A673 (cell line): Measurements from ENCODE around the gene FAM124A. TPM values are rescaled to one million over a fixed set of nuclear protein-coding genes. Genes with fewer than 3 reads are reported as not detected.

Experiments
- BruUV-seq: library from RNA; stranded (reverse); fragments of 400-500 nt; replicated peaks from 2 replicates; lab custom pipeline; 2021; lab: Mats Ljungman, UMichigan
- CTCF ChIA-PET: fragments of 300-600 bp; sonication (Branson Sonifier 250); formaldehyde crosslinking; loops from one replicate; lab custom pipeline; 2022; ENCODE audit warnings: antibody characterized with exemption; lab: Charles Lee
- POLR2A ChIA-PET: fragments of 300-600 bp; sonication (Branson Sonifier 250); formaldehyde crosslinking; loops from one replicate; lab custom pipeline; 2022; ENCODE audit warnings: antibody characterized with exemption; ENCODE audit not compliant: low non-redundant PET; lab: Charles Lee
- DNase-seq: peaks from one replicate; pipeline ENCODE4 v3.0.0-alpha.2; 2015; ENCODE audit warnings: low spot score
- H3K27ac ChIP-seq: fragments of 200-600 bp; sonication (generic); 2 replicates; pipeline ENCODE4 v1.5.1; 2016; ENCODE audit warnings: mixed run types, low read depth, mild to moderate bottlenecking, mixed read lengths, antibody characterized with exemption, low read length; ENCODE audit not compliant: poor library complexity, severe bottlenecking
- H3K27me3 ChIP-seq: fragments of 200-600 bp; sonication (generic); replicated peaks from 2 replicates; pipeline ENCODE4 v1.6.1; 2017; ENCODE audit warnings: mixed run types, low read depth, mild to moderate bottlenecking, mixed read lengths, antibody characterized with exemption, low read length; ENCODE audit not compliant: insufficient read depth, poor library complexity
- H3K36me3 ChIP-seq: fragments of 200-600 bp; sonication (generic); 2 replicates; pipeline ENCODE4 v1.6.1; 2016; ENCODE audit warnings: mixed run types, mild to moderate bottlenecking, mixed read lengths, antibody characterized with exemption, low read length; ENCODE audit not compliant: insufficient read depth, poor library complexity, severe bottlenecking
- H3K4me1 ChIP-seq: fragments of 200-600 bp; sonication (generic); 2 replicates; pipeline ENCODE4 v1.6.1; 2017; ENCODE audit warnings: mixed run types, mild to moderate bottlenecking, mixed read lengths, antibody characterized with exemption, low read length; ENCODE audit not compliant: insufficient read depth, poor library complexity, severe bottlenecking
- H3K4me3 ChIP-seq: fragments of 200-600 bp; sonication (generic); 2 replicates; pipeline ENCODE4 v1.5.1; 2016; ENCODE audit warnings: low read depth, mixed run types, mild to moderate bottlenecking, mixed read lengths, low read length; ENCODE audit not compliant: poor library complexity, severe bottlenecking
- H3K9me3 ChIP-seq: fragments of 200-600 bp; sonication (generic); 2 replicates; pipeline ENCODE4 v1.6.1; 2016; ENCODE audit warnings: mixed run types, low read depth, mild to moderate bottlenecking, mixed read lengths, antibody characterized with exemption, low read length; ENCODE audit not compliant: poor library complexity, severe bottlenecking
- EZH2 ChIP-seq: fragments of 200-600 bp; sonication (generic); IDR thresholded peaks from 2 replicates; pipeline ENCODE4 v1.6.1; 2017; ENCODE audit warnings: borderline replicate concordance, low read depth, mild to moderate bottlenecking, mixed read lengths, antibody characterized with exemption, low read length; ENCODE audit not compliant: poor library complexity, severe bottlenecking
- intact Hi-C: fragments of 100-400 bp; cut with micrococcal nuclease; formaldehyde crosslinking; loops from one replicate; pipeline ENCODE4 v1.10.0; 2022; ENCODE audit not compliant: unreplicated experiment
- total RNA-seq: library from RNA; stranded (reverse); gene quantifications from 2 replicates; pipeline ENCODE4 v1.2.3, GENCODE V29; 2021
- TF ChIP-seq, protein P1 (sequence below): fragments of 300-800, 200-600 bp; sonication (generic); conservative IDR thresholded peaks from 2 replicates; pipeline ENCODE4 v1.5.1; 2017; ENCODE audit warnings: low read depth, mild to moderate bottlenecking, antibody characterized with exemption, low read length, moderate library complexity, mixed read lengths

FAM124A gene
- total RNA-seq, 1 experiment from 2014 or later: 2.1 TPM

DNA sequence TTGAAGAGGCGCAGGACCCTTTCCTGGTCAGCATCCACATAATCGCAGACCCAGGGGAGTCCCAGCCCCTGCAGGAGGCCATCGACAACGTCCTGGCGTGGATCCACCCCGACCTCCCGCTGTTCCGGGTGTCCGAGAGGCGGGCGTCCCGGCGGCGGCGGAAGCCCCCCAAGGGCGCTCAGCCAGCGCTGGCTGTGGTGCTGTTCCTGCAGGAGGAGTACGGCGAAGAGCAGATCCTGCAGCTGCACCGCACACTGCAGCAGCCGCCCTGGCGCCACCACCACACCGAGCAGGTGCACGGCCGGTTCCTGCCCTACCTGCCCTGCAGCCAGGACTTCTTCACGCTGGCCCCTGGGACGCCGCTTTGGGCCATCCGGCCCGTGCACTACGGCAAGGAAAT is 29.3 kb downstream of the FAM124A start:
- Histone ChIP-seq H3K9me3 (no peaks in the 10 kb centered on the region), H3K27me3 (no peaks in the 10 kb centered on the region), H3K27ac (no peak overlapping the region), H3K4me1 (no peaks in the 10 kb centered on the region), H3K4me3 (no peak overlapping the region), H3K36me3 (no peaks in the 10 kb centered on the region)
- CTCF ChIA-PET: no interaction called here
- no TSS peak for BruUV-seq
- POLR2A ChIA-PET: no interaction called here
- intact Hi-C loops: no loop called here
- TF ChIP-seq EZH2: no peak
- TF ChIP-seq, protein P1, sequence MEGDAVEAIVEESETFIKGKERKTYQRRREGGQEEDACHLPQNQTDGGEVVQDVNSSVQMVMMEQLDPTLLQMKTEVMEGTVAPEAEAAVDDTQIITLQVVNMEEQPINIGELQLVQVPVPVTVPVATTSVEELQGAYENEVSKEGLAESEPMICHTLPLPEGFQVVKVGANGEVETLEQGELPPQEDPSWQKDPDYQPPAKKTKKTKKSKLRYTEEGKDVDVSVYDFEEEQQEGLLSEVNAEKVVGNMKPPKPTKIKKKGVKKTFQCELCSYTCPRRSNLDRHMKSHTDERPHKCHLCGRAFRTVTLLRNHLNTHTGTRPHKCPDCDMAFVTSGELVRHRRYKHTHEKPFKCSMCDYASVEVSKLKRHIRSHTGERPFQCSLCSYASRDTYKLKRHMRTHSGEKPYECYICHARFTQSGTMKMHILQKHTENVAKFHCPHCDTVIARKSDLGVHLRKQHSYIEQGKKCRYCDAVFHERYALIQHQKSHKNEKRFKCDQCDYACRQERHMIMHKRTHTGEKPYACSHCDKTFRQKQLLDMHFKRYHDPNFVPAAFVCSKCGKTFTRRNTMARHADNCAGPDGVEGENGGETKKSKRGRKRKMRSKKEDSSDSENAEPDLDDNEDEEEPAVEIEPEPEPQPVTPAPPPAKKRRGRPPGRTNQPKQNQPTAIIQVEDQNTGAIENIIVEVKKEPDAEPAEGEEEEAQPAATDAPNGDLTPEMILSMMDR: no peak
- no peak for DNase-seq

DNA sequence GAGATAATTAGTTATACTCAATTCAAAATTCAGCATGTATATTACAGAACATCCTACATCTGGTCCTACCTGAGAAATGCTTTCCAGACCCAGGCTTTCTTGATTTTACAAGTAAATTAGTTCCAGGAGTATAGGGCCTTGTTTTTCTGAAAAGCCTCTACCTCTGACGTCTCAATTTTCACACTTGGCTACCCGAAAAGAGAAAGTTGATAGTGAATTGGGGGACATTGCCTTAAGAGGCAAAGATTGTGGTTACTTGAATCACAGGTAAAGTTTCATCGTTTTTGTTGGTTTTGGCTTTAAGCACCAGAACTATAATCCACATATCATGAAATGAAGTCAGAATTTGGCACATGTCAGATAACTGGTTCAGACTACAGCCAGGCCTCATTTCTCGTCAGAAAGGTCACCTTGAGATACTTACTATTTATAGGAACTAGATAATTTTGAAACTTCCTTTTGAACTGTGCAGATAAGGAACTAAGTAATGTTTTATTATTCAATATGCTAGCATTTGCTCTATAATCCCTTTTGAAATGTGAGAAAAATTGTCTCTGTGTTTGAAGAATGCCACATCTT is 30.8 kb downstream of the FAM124A start:
- H3K4me1 ChIP-seq: no peaks in the 10 kb centered on the region
- intact Hi-C loops: no loop called here
- TF ChIP-seq EZH2: no peak
- TF ChIP-seq, protein P1: no peak
- no peaks in the 10 kb centered on the region for H3K36me3 ChIP-seq
- DNase-seq: no peak
- no peak overlapping the region for H3K4me3 ChIP-seq
- CTCF ChIA-PET: no interaction called here
- H3K27ac ChIP-seq: no peak overlapping the region
- no peaks in the 10 kb centered on the region for H3K9me3 ChIP-seq
- POLR2A ChIA-PET: no interaction called here
- no peaks in the 10 kb centered on the region for H3K27me3 ChIP-seq
- no TSS peak for BruUV-seq

DNA sequence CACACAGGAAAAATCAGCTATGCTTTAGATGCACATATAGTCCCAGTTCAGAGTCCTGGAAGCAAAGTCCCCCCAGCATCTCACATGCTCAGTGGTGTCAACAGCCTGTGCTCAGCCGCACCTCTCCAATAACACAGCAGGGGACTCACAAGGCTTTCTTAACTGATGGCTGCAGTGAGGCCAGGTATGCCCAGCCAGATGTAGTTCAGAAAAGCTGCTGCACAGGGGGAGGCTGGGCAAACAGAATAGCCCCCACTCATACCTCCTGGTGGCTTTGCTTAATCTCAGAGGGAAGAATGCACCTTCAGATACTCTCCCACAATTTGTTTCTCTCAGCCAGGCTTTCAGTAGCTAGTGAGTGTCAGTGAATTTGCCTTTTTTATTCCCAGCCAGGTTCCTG is 33.4 kb downstream of the FAM124A start:
- no peaks in the 10 kb centered on the region for H3K27me3 ChIP-seq
- H3K27ac ChIP-seq: no peak overlapping the region
- ChIA-PET CTCF (no interaction called here), POLR2A (no interaction called here)
- no peaks in the 10 kb centered on the region for H3K36me3 ChIP-seq
- BruUV-seq: no TSS peak
- H3K9me3 ChIP-seq: no peaks in the 10 kb centered on the region
- H3K4me3 ChIP-seq: no peak overlapping the region
- no peaks in the 10 kb centered on the region for H3K4me1 ChIP-seq
- no peak for DNase-seq
- TF ChIP-seq, protein P1: no peak
- TF ChIP-seq EZH2: no peak
- intact Hi-C loops: no loop called here
